ENCODE measurements around the gene RBBP4.
"Not testable (repeated sequence)": the region's sequence is repeated elsewhere in the genome, so short reads cannot be mapped to it uniquely, and the experiment has no call there.

The RBBP4 gene

GRCh38 chr1:32627596-32628162, 23.3 kb upstream of the RBBP4 start:
- peak; percentile 71 for ATAC-seq
- peak overlapping the region; percentile 45 to 66 for H3K4me3 Mint-ChIP-seq

DNA sequence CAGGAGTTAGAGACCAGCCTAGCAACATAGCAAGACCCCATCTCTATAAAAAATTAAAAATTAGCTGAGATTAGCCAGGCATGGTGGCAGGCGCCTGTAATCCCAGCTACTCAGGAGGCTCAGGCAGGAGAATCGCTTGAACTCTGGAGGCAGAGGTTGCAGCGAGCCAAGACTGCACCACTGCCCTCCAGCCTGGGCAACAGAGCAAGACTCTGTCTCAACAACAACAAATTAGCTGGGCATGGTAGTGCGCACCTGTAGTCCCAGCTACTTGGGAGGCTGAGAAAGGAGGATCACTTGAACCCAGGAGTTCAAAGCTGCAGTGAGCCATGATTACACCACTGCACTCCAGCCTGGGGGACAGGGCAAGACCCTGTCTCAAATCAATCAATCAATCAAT, 20.8 kb upstream of the RBBP4 start:
- peaks cover 19% of the 10 kb centered on the region for H3K4me1 Mint-ChIP-seq
- ATAC-seq, H3K27me3 Mint-ChIP-seq: not testable (repeated sequence)

More at GRCh38 chr1:32627596-32628162, 23.3 kb upstream of the RBBP4 start:
- no peak for DNase-seq
- Mint-ChIP-seq H3K27ac (peak overlapping the region; percentile 88 to 92), H3K9me3 (peaks cover 0 to 11% of the 10 kb centered on the region in 2 donors), H3K4me1 (peaks cover 36% of the 10 kb centered on the region), H3K27me3 (no peaks in the 10 kb centered on the region)

GRCh38 chr1:32632829-32633228, 18.2 kb upstream of the RBBP4 start:
- Mint-ChIP-seq H3K4me3 (no peak overlapping the region), H3K27ac (peak overlapping the region in 1 of 2 donors; percentile 31), H3K9me3 (no peaks in the 10 kb centered on the region), H3K27me3 (no peaks in the 10 kb centered on the region), H3K4me1 (peaks cover 22% of the 10 kb centered on the region)
- ATAC-seq = no peak
- no peak for DNase-seq

More for the DNA sequence above, 20.8 kb upstream of the RBBP4 start:
- H3K9me3 Mint-ChIP-seq, H3K27ac Mint-ChIP-seq, DNase-seq, H3K4me3 Mint-ChIP-seq: not testable (repeated sequence)

- H3K4me3 Mint-ChIP-seq = no peak overlapping the region
- no peak for ATAC-seq
- H3K27ac Mint-ChIP-seq = no peak overlapping the region
- H3K27me3 Mint-ChIP-seq = no peaks in the 10 kb centered on the region
- peaks cover 14% of the 10 kb centered on the region for H3K4me1 Mint-ChIP-seq
- no peak for DNase-seq
- no peaks in the 10 kb centered on the region for H3K9me3 Mint-ChIP-seq
These were observed 15.3 kb upstream of the RBBP4 start for GRCh38 chr1:32635508-32636277.

DNA sequence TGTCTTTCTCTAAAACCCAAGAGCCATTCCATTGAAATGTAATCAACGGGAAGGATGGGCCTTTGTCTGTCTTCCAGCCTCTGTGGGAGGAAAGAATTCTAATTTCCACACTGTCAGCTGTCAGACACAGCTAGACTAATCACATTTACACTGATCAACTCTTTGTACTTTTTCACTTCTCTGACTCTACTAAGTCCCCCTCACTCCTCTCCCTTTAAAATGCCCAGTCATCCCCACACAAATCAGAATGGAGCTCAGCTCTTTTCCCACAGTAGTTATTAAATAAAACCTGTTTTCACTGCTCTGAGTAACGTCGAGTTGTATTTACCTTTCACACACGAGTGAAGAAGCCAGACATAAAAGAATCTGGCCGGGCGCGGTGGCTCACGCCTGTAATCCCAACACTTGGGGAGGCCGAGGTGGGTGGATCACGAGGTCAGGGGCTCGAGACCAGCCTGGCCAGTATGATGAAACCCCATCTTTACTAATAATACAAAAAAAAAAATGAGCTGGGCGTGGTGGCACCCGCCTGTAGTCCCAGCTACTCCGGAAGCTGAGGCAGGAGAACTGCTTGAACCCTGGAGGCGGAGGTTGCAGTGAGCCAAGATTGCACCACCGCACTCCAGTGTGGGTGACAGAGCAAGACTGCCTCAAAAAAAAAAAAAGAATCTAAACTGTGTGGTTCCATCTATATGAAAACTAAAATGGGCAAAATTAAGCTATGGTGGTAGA, 13.9 kb upstream of the RBBP4 start:
- Mint-ChIP-seq H3K4me1 (peaks cover 14% of the 10 kb centered on the region), H3K27me3 (no peaks in the 10 kb centered on the region), H3K9me3 (no peaks in the 10 kb centered on the region), H3K4me3 (no peak overlapping the region), H3K27ac (no peak overlapping the region)
- DNase-seq (no peak), ATAC-seq (no peak)

GRCh38 chr1:32639489-32640075, 11.4 kb upstream of the RBBP4 start:
- ATAC-seq (no peak), DNase-seq (no peak)
- Mint-ChIP-seq H3K4me1 (peaks cover 14% of the 10 kb centered on the region), H3K27ac (no peak overlapping the region), H3K27me3 (no peaks in the 10 kb centered on the region), H3K9me3 (no peaks in the 10 kb centered on the region), H3K4me3 (no peak overlapping the region)

GRCh38 chr1:32642292-32642827, 8.6 kb upstream of the RBBP4 start:
- H3K27ac Mint-ChIP-seq, H3K4me3 Mint-ChIP-seq, ATAC-seq: not testable (repeated sequence)

DNA sequence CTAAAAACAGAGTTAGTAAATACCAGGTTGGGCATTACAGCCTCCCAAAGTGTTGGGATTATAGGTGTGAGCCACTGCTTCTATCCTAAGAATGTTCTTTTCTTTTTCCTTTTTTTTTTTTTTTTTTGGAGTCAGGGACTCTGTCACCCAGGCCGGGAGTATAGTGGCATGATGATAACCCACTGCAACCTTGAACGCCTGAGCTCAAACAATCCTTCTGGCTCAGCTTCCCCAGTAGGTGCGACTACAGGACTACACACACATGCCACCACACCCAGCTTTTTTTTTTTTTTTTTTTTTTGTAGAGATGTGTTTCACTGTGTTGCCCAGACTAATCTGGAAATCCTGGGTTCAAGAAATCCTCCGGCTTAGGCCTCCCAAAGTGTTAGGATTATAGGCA, 6.6 kb upstream of the RBBP4 start:
- Mint-ChIP-seq H3K4me3 (no peak overlapping the region), H3K27me3 (no peaks in the 10 kb centered on the region), H3K27ac (no peak overlapping the region), H3K9me3 (no peaks in the 10 kb centered on the region), H3K4me1 (peaks cover 20% of the 10 kb centered on the region)
- no peak for DNase-seq
- no peak for ATAC-seq

More at GRCh38 chr1:32642292-32642827, 8.6 kb upstream of the RBBP4 start:
- not testable (repeated sequence) for DNase-seq, H3K27me3 Mint-ChIP-seq, H3K9me3 Mint-ChIP-seq, H3K4me1 Mint-ChIP-seq

GRCh38 chr1:32647308-32648134, 3.5 kb upstream of the RBBP4 start:
- H3K27me3 Mint-ChIP-seq = no peaks in the 10 kb centered on the region
- H3K4me3 Mint-ChIP-seq = peak overlapping the region; percentile 88 to 91
- peaks cover 27% of the 10 kb centered on the region for H3K4me1 Mint-ChIP-seq
- H3K27ac Mint-ChIP-seq = peak overlapping the region in 1 of 2 donors; percentile 34
- DNase-seq = no peak
- no peak for ATAC-seq
- no peaks in the 10 kb centered on the region for H3K9me3 Mint-ChIP-seq

GRCh38 chr1:32650248-32650751, 708 bp upstream of the RBBP4 start, which contains the start of gene ZBTB8OS:
Gene ZBTB8OS, minus strand, starts transcription at chr1:32650550. Its CDS starts 21 bp downstream, at chr1:32650529.
- Mint-ChIP-seq H3K27ac (peak within 1 kb of the TSS; percentile 99 to 100), H3K9me3 (no peaks in the 10 kb centered on the region), H3K27me3 (no peaks in the 10 kb centered on the region), H3K4me1 (peaks cover 54% of the 10 kb centered on the region), H3K4me3 (peak within 1 kb of the TSS; percentile 88 to 91)
- ATAC-seq (peak; percentile 84), DNase-seq (peak; percentile 84 to 89)

- Mint-ChIP-seq H3K27ac (peak overlapping the region; percentile 99 to 100), H3K4me1 (peaks cover 63% of the 10 kb centered on the region), H3K9me3 (no peaks in the 10 kb centered on the region), H3K27me3 (no peaks in the 10 kb centered on the region), H3K4me3 (peak overlapping the region; percentile 88 to 91)
- ATAC-seq = peak; percentile 22
- DNase-seq = no peak
These were observed 559 bp downstream of the RBBP4 start for GRCh38 chr1:32651461-32652073.

GRCh38 chr1:32652244-32652962, 1.4 kb downstream of the RBBP4 start:
- H3K4me1 Mint-ChIP-seq = peaks cover 69% of the 10 kb centered on the region

GRCh38 chr1:32659581-32659980, 8.6 kb downstream of the RBBP4 start:
- Mint-ChIP-seq H3K4me3 (no peak overlapping the region), H3K9me3 (no peaks in the 10 kb centered on the region), H3K27me3 (no peaks in the 10 kb centered on the region), H3K27ac (no peak overlapping the region), H3K4me1 (peaks cover 57% of the 10 kb centered on the region)
- no peak for DNase-seq
- ATAC-seq = no peak

More at GRCh38 chr1:32652244-32652962, 1.4 kb downstream of the RBBP4 start:
- Mint-ChIP-seq H3K27me3 (no peaks in the 10 kb centered on the region), H3K9me3 (no peaks in the 10 kb centered on the region), H3K4me3 (peak overlapping the region; percentile 88 to 91), H3K27ac (peak overlapping the region; percentile 99 to 100)
- ATAC-seq (no peak), DNase-seq (no peak)

Data from stimulated activated naive CD8-positive, alpha-beta T cell treated with anti-CD3 and anti-CD28 coated beads, Interleukin-15, amount 100 ng/mL, for 72 hours (primary cell).